Kidney glomerular epithelial cell (primary cell): ENCODE results near the gene CTNNA3.
"Not testable (repeated sequence)": the region's sequence is repeated elsewhere in the genome, so short reads cannot be mapped to it uniquely, and the experiment has no call there.

Experiments
- DNase-seq: peaks from one replicate; lab custom pipeline; 2025; lab: John Stamatoyannopoulos, UW

Gene CTNNA3

DNA sequence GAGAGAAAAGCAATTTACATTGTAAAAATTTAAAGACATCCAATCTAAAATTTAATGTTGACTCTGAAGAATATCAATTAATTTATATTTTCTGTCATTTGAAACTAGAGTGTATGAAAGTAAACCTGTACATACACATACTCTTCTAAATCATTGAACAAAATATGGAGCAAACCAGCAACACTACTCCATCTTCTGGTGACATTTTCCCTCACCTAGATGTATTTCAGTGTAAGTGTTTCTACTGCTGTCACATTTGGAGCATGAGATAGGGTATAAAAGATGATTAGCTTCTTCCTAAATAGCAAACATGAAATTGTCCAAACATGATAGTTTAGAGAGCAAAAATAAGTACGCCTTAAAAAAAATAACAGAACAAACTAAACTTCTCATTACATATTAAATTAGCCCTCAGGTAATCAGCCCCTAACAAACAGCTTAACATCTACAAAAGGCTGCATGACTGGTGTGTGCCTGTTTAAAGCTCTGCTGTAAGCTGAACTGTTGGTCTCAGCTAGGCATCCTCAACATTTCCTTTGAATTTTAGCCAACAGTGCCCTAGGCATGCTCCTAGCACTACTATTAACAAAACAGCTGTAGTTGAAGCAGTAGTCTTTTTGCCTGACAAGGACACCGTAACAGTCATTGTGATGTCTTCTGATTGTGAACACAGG, 189.8 kb downstream of the CTNNA3 start:
- DNase-seq, result no peak

DNA sequence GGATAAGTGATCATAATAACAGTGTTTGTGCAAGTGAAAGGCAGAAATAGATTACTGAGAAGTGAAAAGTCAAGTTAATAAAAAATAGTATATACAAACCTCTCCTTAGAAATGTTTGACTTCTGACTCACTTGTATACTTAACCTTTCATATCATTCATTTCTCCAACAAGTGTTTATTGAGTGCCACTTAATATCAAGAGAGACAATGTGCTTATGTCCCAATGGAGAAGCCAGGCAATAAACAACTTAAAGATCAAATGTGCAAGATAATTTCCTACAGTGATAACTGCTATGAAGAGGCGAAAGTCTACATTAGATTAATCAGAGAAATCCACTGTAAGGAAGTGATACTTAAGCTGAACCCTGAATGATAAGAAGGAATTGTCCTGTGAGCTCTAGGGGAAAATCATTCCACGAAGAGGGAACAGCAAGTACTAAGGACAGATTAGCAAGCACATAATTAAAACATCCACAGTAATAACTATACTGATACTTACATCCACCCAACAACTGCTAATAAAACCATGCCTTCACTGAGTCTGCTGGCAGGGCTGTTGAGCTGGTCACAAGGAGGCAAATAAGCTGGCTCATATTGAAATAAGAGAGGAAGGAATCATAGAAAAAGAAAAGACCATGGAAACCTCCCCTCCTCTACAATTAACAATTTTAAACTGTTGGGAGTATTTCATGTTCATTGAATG, 203.5 kb downstream of the CTNNA3 start:
- peak; percentile 38 for DNase-seq

DNA sequence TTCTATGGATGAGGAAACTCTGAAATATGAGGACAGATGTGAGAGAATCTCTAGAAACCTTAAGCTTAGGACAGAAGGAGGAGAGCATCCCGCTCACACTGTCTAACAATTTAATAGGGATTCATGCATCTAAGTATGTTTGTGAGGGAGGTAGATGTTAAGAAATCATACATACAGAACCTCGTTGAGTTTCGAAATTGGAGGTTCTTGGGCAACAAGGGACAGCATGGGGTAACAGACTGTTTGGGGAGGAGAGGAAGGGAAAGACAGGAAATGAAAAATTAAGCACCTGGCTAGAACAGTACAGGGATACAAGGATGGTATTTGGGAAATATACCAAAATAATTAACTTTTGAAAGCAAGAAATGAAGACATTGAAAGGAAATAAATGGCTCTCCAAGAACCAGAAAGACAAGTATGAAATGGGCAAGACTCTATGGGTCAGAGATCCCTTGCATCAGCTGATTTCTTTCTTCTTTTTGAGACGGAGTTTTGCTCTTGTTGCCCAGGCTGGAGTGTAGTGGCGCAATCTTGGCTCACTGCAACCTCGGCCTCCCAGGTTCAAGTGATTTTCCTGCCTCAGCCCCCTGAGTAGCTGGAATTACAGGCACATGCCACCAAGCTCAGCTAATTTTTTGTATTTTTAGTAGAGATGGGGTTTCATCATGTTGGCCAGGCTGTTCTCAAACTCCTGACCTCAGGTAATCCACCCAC, 207.9 kb downstream of the CTNNA3 start:
- no peak for DNase-seq

DNA sequence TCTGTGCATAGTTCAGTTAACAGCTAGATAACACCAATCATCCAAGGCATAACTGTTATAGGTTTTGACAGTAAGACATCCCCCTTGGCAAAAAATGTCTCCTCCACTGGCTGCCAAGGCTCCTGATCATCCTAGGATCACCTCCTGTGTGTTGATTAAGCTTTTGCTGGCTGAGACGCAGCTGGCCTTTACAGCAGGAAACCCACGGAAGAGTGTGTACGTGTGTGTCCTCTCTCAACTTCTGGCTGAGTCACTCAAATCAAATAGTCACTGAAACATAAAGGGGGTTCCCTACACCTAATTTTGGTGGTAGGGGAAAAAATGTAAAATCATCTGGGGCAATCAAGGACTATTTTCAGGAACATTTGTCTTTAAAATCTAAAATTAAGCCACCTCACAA, 208.8 kb downstream of the CTNNA3 start:
- no peak for DNase-seq

DNA sequence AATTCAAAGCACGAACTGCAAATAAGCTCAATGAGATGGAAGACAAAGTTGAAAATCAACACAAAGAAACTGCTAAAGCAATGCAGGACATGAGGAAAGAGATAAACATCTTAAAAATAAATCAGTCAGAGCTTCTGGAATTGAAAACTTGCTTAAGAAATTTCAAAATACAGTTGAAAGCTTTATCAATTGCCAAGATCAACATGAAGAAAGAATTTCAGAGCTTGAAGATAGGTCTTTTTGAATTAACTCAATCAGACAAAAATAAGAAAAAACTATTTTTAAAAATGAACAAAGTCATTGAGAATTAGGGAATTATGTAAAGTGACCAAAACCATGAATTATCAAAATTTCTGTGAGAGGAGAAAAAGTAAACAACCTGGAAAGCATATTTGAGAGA, 218.1 kb downstream of the CTNNA3 start:
- DNase-seq, result no peak

DNA sequence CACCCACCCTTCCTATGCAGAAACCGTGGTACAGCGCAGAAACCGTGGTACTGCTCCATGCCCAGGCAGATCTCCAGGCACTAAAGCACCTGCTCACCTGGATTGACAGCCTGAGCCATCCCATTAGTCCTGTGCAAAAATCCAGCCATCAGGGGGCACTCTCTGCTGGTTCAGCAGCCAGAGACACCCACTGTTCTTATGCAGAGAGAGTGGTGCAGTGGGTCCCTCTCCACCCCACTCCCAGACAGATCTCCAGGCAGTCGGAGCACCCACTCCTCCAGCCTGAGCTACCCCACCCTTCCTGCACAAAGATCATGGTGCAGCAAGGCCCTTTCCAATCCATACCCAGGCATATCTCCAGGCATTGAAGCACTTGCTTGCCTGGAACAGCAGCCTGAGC, 219.8 kb downstream of the CTNNA3 start:
- no peak for DNase-seq

DNA sequence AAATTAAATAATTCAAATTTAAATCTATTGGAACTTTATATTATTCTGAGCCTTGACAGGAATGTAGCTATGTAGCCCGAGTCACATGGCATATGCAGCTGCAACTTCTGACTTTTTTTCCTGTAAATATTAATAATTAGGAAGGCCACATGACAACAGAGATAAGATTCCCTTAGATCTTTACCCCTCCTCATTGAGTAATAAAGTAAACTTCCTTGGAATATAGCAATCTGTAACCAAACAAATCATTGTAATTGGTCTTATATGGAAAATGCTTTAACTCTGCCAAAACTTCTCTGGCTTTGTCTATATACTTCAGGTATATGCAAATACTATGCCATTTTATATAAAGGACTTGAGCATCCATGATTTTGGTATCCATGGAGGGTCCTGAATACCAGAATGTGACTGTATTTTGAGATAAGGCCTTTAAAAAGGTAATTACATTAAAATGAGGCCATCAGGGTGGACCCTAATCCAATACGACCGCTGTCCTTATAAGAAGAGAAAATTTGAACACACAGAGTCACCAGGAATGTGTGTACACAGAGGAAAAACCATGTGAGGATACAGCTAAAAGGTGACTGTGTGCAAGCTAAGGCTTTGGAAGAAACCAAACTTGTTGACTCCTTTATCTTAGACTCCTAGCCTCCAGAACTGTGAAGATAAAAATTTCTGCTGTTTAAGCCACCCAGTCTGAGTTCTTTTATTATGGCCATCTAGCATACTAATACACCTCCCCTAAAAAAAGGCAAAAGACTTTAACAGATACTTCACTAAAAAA, 222.0 kb downstream of the CTNNA3 start:
- no peak for DNase-seq

DNA sequence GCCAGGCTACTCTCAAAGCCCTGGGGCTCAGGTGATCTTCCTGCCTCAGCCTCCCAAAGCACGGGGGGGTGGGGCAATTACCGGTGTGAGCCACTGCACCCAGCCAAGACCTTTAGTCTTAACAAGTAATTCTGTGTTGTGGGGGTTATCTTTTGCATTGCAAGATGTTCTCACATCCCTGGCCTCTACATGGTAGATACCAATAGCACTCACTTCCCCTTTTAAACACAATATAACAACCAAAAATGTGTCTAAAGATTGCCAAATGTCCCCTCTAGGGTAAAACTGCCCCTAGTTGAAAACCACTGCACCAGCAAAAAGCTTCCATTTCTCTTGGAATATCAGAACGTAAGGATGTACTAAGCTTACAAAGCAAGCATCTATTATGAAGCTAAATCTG, 225.0 kb downstream of the CTNNA3 start:
- no peak for DNase-seq

DNA sequence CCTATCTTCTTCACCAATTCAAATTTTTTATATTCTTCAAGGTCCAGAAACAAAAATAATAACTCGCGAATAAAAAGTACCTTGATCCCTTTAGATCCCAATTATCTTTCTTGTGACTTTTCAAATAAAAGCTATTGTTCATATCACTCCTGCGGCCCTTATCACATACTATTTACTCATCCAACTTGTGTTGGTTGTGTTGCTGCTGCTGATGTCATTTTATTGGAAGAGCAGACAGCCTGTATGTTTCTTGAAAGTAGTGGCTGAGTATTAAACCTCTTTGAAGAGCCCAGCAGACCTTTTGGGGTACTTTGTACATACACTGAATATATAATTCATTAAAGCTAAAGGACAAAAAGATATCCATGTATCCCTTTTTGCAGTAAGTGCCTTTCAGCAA, 231.7 kb downstream of the CTNNA3 start:
- no peak for DNase-seq

DNA sequence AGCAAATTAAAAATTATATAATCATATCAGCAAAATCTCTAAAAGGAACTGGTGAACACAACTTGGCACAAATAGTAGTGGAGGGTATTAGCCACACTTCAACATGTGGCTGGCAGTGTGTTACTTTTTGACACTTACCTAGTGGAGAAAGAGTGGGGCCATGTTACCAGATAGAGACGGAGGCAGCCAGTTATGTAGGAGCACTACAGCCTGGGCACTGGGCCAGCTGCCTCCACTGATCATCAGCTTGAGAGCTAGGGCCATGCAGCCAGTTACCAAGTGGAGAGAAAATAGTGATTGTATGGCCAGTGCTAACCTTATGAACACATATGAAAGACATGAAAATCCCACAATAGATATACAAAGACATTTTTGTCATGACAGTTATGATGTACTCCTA, 243.1 kb downstream of the CTNNA3 start:
- no peak for DNase-seq

DNA sequence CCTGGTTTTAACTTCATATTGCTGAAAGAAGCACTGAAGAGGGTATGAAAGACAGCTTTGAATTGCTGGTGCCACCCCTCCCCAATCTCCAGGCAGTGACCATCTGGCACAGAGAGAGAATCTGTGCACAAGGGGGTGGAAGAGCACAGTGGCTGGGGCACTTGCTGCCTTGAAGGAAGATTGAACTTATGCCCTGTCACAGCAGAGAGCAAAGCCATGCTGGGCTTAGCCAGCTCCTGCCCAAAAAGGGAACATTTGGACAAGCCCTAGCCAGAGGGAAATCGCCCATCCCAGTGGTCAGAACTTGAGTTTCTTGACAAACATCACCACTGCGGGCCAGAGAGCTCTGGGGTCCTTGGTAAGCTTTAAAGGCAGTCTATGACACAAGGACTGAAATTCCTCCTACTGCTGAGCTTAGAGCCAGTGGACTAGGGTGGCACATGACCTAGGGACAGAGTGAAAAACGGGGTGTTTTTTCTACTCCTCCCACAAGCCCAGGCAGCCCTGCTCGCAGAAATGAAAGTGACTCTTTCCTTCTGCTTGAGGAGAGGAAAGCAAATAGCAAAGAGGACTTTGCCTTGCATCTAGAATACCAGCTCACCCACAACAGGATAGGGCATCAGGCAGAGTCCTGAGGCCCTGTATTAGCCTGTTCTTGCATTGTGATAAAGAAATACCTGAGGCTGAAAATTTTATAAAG, 257.2 kb downstream of the CTNNA3 start:
- no peak for DNase-seq

DNA sequence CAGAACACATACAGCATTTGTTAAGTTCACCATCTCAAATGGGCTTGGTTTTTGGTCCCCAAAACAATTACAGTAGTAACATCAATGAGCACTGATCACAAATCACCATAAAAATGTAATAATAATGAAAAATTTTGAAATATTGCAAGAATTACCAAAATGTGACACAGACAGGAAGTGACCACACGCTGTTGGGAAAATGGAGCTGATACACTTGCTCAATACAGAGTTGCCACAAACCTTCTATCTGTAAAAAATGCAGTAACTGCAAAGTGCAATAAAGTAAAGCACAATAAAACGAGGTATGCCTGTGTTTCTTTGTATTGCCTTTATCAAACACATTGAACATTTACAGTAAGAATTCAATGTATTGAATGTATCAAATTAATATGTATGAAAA, 262.7 kb downstream of the CTNNA3 start:
- no peak for DNase-seq

DNA sequence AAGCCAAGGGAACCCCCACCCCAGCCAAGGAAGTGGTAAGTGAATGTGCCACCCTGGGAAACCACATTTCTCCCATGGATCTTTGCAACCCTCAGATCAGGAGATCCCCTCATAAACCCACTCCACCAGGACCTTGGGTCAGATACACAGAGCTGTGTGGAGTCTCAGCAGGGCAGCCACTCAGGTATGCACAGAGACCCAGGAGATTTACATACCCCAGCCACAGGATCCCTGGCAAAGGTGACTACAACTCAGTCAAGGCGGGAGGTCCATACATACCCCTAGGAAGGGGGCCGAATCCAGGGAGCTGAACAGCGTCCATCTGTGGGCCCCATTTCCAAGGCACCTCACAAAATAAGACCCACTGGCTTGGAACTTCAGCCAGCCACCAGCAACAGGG, 293.4 kb downstream of the CTNNA3 start:
- no peak for DNase-seq

DNA sequence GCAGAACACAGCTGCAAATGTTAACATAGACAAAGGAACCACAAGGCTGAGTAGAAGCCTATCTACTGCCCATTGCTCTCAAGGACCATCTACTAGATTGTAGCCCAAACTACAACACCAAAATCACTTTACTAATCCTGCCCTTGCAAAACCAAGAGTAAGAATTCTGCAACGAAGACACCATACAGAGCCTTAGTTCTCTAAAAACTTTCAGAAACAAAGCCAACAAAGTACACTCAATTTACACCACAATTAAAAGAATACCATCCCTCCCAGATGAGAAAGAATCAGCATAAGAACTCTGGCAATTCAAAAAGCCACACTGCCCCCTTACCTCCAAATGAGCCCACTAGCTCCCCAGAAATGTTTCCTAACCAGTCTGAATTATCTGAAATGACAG, 294.3 kb downstream of the CTNNA3 start:
- DNase-seq, result no peak

DNA sequence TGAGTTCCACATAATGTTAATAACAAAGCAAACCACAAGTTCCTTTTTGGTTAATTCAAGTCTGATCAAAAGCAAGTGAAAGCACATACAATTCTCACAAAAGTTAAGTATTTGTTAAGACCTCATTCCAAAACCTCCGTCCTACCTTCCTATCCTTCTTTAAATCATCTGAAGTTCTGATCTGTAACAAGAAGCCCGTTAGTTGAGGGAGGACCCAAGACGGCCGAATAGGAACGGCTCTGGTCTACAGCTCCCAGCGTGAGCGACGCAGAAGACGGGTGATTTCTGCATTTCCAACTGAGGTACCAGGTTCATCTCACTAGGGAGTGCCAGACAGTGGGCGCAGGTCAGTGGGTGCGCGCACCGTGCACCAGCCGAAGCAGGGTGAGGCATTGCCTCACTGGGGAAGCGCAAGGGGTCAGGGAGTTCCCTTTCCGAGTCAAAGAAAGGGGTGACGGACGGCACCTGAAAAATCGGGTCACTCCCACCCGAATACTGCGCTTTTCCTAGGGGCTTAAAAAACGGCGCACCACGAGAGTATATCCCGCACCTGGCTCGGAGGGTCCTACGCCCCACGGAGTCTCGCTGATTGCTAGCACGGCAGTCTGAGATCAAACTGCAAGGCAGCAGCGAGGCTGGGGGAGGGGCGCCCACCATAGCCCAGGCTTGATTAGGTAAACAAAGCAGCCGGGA, 309.0 kb downstream of the CTNNA3 start:
- not testable (repeated sequence) for DNase-seq

DNA sequence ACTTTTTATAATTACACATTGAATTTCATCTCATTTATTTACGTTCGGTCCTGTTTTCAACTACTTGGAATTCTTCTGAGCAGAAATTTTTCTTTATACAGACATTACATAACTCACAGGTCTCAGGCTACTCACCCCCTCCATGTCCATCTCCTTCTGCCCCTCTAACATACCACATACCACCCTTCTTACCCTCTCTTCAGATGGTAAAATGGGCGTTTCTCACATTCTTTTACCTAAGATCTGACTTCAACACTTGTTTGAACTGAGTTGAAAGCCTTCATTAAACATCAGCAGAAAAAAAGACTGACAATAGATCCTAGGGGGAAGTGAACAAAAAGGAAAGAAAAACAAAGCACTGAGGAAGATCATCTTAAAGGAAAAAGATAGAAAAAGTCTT, 309.7 kb downstream of the CTNNA3 start:
- DNase-seq, result no peak

DNA sequence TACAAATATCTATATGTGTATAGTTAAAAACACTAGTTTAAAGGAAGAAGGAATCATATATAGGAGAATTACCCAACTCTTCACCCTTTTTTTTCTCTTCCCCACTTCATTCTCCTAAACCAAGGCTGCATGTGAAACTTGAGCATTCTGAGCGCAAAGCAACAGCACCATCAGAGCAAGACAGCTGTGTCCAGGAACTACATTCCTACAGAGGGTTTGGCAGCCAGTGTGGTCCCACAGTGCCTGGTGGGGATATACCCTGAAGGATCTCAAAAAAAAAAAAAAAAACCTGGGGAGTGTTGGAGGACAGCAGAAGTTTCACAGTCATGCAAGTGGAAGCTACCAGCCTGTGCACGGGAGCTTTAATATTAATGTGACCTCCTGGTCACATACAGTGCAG, 310.4 kb downstream of the CTNNA3 start:
- no peak for DNase-seq

DNA sequence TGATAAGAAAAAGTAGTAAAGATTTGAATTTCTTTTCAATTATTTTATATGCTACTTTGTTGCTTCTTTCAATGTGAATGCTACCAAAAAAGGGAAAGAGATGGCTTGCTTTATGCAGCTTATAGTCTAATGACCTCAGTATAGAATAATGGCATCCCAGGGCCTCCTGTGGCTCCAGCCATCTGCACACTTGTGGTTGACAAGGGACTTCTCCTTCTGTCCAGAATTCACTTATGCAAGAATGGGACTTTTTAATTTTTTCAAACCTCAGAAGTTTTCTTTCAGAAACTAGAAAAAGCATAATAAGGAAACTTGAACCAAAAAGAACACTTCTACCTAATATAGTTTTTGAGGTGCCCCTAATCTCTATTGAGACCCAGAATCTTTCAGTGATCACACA, 310.9 kb downstream of the CTNNA3 start:
- DNase-seq, result no peak

DNA sequence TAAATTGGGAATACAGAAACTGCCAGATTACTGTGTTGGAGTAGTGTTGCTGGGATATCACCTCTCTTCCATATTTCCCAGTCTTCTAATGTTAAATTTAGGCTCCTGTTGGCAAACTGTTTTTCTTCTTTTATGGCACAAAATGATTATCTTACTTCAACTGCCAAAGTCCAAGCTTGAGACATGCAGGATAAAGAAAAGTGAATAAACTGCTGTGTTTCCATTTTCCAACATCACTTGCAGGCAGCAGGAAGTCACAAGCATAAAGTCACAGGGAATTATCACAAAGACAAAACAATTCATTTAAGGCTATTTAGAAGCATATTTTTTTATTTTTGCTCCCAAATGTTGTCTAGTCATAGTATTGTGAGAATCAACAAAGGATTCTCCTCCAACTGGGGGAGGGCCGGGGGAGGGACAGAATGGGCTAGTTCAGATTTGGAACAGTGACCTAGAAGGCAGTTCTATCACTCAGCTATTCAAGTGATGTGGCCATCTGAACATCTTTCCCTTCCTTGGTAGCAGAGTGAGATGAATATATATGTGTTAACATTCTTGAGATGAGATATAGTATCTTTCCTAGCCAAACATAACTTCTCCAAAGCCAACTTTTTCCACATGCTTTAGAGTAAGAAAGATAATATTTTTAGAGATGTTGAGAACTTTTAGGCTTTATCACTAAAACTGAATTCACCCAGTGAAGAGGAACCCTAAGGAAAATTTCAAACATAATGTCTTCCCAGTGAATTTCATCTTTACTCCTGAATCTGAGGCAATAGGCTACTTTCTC, 364.7 kb downstream of the CTNNA3 start:
- no peak for DNase-seq
